SU-DHL-6 (cell line): ENCODE results near the gene MB.

Experiments
- H2AFZ ChIP-seq: fragments of 200-600 bp; sonication (generic); 2 replicates; pipeline ENCODE4 v1.6.1; 2014; ENCODE audit warnings: low read depth, mild to moderate bottlenecking, moderate library complexity, mixed read lengths, antibody characterized with exemption, low read length; ENCODE audit not compliant: severe bottlenecking
- H3F3A ChIP-seq: fragments of 200-600 bp; shearing (Covaris generic); 2 replicates; pipeline ENCODE4 v1.6.0; 2016; ENCODE audit warnings: antibody characterized with exemption, mild to moderate bottlenecking; ENCODE audit not compliant: insufficient read depth
- H3K27ac ChIP-seq: fragments of 200-600 bp; sonication (generic); 2 replicates; pipeline ENCODE4 v1.5.1; 2016; ENCODE audit warnings: low read depth, mild to moderate bottlenecking, low read length, moderate library complexity, mixed read lengths
- H3K27me3 ChIP-seq: fragments of 200-600 bp; sonication (generic), shearing (Covaris generic); 2 replicates; pipeline ENCODE4 v1.6.0; 2014; ENCODE audit warnings: mild to moderate bottlenecking, low read length
- H3K36me3 ChIP-seq: fragments of 200-600 bp; sonication (generic); 2 replicates; pipeline ENCODE4 v1.6.1; 2014; ENCODE audit warnings: mild to moderate bottlenecking, low read length, mixed read lengths
- H3K4me2 ChIP-seq: fragments of 300-600, 200-600 bp; shearing (Covaris generic), sonication (generic); 2 replicates; pipeline ENCODE4 v1.6.0; 2014; ENCODE audit warnings: low read length, low read depth, mild to moderate bottlenecking; ENCODE audit not compliant: poor library complexity, severe bottlenecking
- H3K4me3 ChIP-seq: fragments of 200-600 bp; sonication (generic); 2 replicates; pipeline ENCODE4 v1.5.1; 2014; ENCODE audit warnings: antibody characterized with exemption, low read length, mild to moderate bottlenecking, mixed read lengths; ENCODE audit not compliant: insufficient read depth, poor library complexity, severe bottlenecking
- H3K79me2 ChIP-seq: fragments of 200-600 bp; sonication (generic); 2 replicates; pipeline ENCODE4 v1.6.1; 2014; ENCODE audit warnings: mild to moderate bottlenecking, low read length, moderate library complexity; ENCODE audit not compliant: insufficient read depth
- H3K9ac ChIP-seq: fragments of 200-600 bp; sonication (generic); 2 replicates; pipeline ENCODE4 v1.7.0; 2014; ENCODE audit warnings: mild to moderate bottlenecking, low read length
- H3K9me2 ChIP-seq: fragments of 200-600 bp; sonication (generic); replicated peaks from 2 replicates; pipeline ENCODE4 v1.6.1; 2014; ENCODE audit warnings: low read length; ENCODE audit not compliant: insufficient read depth
- H3K9me3 ChIP-seq: fragments of 200-600 bp; sonication (generic); 2 replicates; pipeline ENCODE4 v1.6.1; 2014; ENCODE audit warnings: low read length, mixed read lengths; ENCODE audit not compliant: insufficient read depth
- H4K20me1 ChIP-seq: fragments of 200-600 bp; sonication (generic); 2 replicates; pipeline ENCODE4 v1.6.1; 2014; ENCODE audit warnings: low read depth, mild to moderate bottlenecking, antibody characterized with exemption, low read length, moderate library complexity, mixed read lengths
- CTCF ChIP-seq: fragments of 200-600 bp; sonication (generic); IDR thresholded peaks from one replicate; pipeline ENCODE4 v1.5.1; 2017; ENCODE audit warnings: antibody characterized with exemption, mild to moderate bottlenecking, low read length, moderate library complexity; ENCODE audit not compliant: insufficient read depth, poor library complexity, severe bottlenecking
- EZH2phosphoT487 ChIP-seq: fragments of 200-600 bp; sonication (generic), shearing (Covaris generic); conservative IDR thresholded peaks from 2 replicates; pipeline ENCODE4 v1.6.1; 2018; ENCODE audit warnings: mild to moderate bottlenecking, antibody characterized with exemption, low read length, moderate library complexity, mixed read lengths

Gene MB

GRCh38 chr22:35606916-35607315 is 10.2 kb downstream of the MB start:
- Histone ChIP-seq H3K4me2 (no peak overlapping the region), H3K79me2 (no peaks in the 10 kb centered on the region), H2AFZ (no peak overlapping the region)

GRCh38 chr22:35605851-35606481 is 11.2 kb downstream of the MB start:
- H3K4me2 ChIP-seq, result no peak overlapping the region
- no peaks in the 10 kb centered on the region for H4K20me1 ChIP-seq
- no peak overlapping the region for H3K27ac ChIP-seq
- no peaks in the 10 kb centered on the region for H3K79me2 ChIP-seq
- no peaks in the 10 kb centered on the region for H3F3A ChIP-seq
- H3K9me2 ChIP-seq, result no peaks in the 10 kb centered on the region
- no peak overlapping the region for H2AFZ ChIP-seq
- H3K27me3 ChIP-seq, result no peaks in the 10 kb centered on the region
- H3K9me3 ChIP-seq, result no peaks in the 10 kb centered on the region
- H3K4me3 ChIP-seq, result no peak overlapping the region
- H3K36me3 ChIP-seq, result no peaks in the 10 kb centered on the region
- no peak overlapping the region for H3K9ac ChIP-seq
- TF ChIP-seq EZH2phosphoT487 (no peak), CTCF (no peak)

More at GRCh38 chr22:35606916-35607315, 10.2 kb downstream of the MB start:
- H3K4me3 ChIP-seq, result no peak overlapping the region
- no peak overlapping the region for H3K27ac ChIP-seq
- no peaks in the 10 kb centered on the region for H4K20me1 ChIP-seq
- H3F3A ChIP-seq, result no peaks in the 10 kb centered on the region
- H3K36me3 ChIP-seq, result no peaks in the 10 kb centered on the region
- no peaks in the 10 kb centered on the region for H3K9me2 ChIP-seq
- H3K9ac ChIP-seq, result no peak overlapping the region
- no peaks in the 10 kb centered on the region for H3K9me3 ChIP-seq
- no peak for TF ChIP-seq EZH2phosphoT487
- no peak for TF ChIP-seq CTCF
- H3K27me3 ChIP-seq, result no peaks in the 10 kb centered on the region

- H3K9me2 ChIP-seq, result no peaks in the 10 kb centered on the region
- no peaks in the 10 kb centered on the region for H3K79me2 ChIP-seq
- H3F3A ChIP-seq, result no peaks in the 10 kb centered on the region
- no peaks in the 10 kb centered on the region for H3K27me3 ChIP-seq
- H3K4me3 ChIP-seq, result no peak overlapping the region
- no peak overlapping the region for H3K27ac ChIP-seq
- no peak overlapping the region for H3K9ac ChIP-seq
- no peak overlapping the region for H2AFZ ChIP-seq
- no peaks in the 10 kb centered on the region for H3K36me3 ChIP-seq
- H3K4me2 ChIP-seq, result no peak overlapping the region
- H4K20me1 ChIP-seq, result no peaks in the 10 kb centered on the region
- no peak for TF ChIP-seq CTCF
- no peak for TF ChIP-seq EZH2phosphoT487
- H3K9me3 ChIP-seq, result no peaks in the 10 kb centered on the region
Observed at GRCh38 chr22:35605369-35605680, 11.8 kb downstream of the MB start.
